Hematopoietic multipotent progenitor cell treated with erythropoietin and hydrocortisone succinate and interleukin-3 and kit ligand, for 17 days (in vitro differentiated cells): Measurements from ENCODE around the gene THUMPD3.

Experiments used
- DNase-seq: peaks from one replicate; pipeline ENCODE4 v3.0.0-alpha.2; 2015; ENCODE audit warnings: low spot score

The THUMPD3 gene

DNA sequence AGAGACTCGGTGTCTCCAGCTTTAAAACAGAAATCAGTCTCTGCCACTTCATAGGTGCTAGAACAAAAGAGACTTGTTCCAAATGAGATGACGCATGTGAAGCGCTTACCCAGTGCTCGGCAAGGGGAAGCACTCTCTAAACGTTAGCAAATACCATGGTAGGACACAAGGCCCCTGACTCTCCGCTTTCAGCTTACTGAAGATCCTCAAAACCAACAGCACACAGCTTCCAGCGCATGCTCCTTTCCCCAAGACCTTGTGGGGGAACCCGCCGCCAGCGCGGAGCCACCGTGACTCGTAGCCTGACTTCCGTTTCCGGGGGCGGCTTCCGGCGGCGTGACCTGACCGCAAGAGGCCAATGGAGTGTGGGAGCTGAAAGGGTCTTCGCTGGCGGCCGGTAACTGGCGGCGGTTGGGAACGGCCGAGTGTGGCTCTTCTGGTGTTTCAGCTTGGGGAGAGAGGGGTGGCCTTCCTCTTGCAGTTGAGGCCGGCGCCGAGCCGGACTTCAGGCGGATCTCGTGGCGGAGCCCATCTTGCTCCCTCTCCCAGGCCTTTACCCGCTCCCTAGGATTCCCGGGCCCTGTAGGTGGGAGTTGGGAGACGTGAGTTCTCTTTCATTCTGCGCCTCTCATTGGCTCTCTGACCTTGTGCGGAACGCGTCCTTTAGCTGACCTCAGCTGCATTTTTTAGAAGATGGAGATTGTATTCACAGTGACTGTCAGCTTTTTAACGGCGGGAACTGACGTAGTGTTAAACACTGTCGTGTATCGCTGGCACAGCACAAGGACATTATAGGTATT, at the start of gene THUMPD3:
Gene THUMPD3 (plus strand): TSS at position 324 of the 800 bp plus-strand sequence. CDS start 2,015 bp downstream, outside the sequence.
- peak; percentile 70 for DNase-seq

DNA sequence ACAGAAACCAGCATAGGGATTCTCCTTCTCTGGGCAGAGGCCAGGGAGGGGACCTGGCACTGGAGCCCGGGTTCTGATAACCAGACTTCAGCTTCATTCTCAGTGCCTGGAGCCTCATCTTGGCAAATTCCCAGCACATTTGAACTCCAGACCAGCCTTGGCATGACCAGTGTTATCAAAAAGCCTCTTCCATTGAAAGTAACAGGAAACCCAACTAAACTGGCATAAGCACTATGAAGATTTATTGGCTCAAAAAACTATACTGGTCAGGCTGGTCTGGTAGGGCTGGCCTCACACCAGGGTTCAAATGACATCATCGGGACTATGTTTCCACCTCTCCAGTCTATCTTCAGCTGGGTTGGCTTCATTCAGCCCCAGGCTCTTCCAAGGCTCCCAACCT, 48.1 kb upstream of the THUMPD3 start:
- DNase-seq, result no peak

DNA sequence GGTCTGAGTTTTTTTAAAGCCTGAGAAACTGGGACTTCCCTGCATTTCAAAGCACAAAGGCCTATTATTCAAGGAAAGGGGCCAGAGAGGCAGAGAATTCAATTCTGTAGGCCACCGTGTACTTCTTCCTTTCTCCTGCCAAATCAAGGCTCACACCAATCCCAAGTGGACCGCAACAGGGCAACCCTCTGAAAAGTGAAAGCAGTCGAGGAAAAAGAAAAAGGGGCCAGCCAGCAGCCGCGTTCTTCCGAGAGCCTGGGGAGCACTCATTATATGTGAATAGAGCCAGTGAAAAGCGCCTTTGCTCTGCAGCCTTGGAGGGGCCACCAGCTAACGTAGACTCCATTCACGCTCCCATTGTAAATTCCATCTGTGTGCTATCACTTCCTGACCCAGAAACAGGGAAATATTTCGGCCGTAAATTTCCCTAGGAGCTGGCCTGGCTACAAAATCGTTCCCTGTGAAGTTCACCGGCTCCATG, 45.9 kb upstream of the THUMPD3 start:
- DNase-seq, result no peak

DNA sequence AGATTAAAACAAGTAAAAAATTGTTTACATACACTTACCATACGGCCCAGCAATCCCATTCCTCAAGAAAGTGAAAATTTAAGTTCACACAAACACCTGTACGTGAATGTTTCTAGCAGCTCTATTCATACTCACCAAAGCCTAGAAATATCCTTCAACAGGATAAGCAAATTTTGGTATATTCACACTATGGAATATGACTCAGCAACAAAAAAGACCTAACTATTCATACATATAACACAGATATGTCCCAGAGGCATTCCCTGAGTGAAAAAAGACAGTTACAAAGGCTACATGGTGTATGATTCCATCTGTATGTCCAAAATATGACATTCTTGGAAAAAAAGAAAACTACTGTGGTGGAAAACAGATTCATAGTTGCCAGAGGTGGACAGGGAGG, 40.1 kb upstream of the THUMPD3 start:
- no peak for DNase-seq

GRCh38 chr3:9324944-9325343, 37.9 kb upstream of the THUMPD3 start:
- no peak for DNase-seq

DNA sequence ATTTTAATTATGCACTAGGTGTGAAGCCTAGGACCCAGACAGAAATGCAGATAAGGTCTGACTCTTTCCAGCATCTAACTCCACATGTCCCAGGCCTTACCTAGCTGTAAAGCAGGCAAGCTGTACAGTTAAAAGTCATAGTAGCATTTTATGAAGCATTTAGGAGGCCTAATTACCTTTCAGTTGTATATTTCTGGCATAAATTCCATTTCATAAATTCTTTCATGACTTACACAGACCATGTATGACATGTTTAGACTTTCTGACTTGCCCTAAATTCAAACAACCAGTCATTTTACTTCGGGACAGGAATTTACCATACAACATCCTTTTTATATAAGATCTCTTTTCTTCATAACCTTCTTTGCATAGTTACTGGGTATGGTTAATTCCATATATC, 35.3 kb upstream of the THUMPD3 start:
- no peak for DNase-seq

GRCh38 chr3:9330166-9330703, 32.6 kb upstream of the THUMPD3 start:
- no peak for DNase-seq

- DNase-seq, result no peak
Measured at GRCh38 chr3:9331171-9331570, 31.7 kb upstream of the THUMPD3 start.

DNA sequence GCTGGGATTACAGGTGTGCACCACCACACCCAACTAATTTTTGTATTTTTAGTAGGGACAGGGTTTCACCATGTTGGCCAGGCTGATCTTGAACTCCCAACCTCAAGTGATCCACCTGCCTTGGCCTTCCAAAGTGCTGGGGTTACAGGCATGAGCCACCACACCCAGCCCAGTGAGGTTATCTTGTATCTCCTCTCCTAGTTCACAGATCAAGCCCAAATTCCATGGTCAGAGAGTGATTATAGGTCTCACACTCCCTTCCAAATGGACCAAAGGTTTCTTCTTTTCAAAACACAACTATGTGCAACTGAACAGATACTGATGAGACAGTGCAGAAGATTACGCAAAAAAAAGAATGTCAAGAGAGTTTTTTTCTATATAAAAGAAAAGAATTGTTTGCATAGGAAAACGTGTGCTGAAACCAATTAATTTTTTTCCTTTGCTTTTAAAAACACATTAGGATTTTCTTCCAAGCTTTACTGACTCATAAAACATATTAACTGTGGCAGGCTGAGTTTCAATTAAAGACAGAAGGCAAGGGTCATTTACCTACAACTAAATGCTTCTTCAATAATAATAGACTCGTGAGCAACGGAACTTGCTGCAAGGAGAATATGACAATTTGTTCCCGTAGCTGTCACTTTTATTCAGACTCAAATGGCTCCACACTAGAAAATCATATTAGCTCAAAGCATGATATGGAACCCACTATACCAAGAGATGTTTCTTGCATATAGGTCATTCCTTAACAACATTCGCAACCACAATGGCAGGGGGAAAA, 30.4 kb upstream of the THUMPD3 start:
- DNase-seq, result no peak

DNA sequence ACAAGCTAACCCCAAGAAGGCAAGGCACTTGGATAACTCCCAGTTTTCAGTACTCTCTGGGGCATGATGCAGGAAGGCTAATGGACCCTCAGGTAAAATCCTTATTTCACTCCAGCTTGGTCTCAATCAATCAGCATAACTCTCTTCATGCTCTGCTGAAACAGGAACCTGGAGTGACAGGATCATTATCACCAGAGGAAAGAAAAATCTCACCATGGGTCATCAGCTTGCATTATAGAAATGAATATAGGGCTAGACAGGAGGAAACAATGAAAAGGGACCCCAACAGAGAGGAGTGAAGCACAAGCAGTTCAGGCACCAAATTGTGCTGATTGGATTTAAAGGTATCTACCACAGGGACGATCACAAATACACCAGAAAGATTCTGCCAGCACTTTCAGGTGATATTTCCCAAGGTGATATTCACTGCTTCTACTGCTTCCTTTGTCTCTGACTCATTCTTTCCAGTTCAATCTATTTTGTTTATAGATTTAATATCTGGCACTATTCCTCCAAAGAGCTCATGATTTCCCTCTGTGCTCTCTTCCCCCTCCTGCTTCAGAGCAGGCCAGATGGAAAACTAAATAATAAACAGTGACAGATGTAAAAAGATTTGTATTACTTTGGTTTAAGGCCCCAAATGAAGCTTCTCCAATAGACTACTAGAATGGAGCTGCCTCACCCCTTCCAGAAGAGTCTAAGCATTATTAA, 22.9 kb upstream of the THUMPD3 start:
- DNase-seq, result no peak

- no peak for DNase-seq
Measured at GRCh38 chr3:9340472-9340902, 22.4 kb upstream of the THUMPD3 start.

GRCh38 chr3:9342696-9343095, 20.2 kb upstream of the THUMPD3 start:
- no peak for DNase-seq

DNA sequence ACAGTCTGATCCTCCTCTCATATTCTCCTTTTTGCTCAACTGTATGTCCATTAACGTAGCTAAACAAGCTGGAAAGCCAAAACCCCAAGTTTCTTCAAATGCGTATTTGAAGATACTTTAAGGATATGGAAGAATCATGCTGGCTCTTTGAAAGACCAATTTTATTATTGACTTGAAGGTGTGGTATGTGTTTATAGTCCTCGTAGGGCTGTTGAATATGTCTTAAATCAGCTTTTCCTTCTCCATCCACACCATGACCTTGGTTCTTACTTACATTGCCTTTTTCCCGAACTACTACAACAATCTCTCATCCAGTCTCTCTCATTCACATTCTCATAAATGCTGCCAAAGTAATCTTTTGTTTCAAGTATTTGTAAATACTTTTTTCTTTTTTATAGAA, 19.7 kb upstream of the THUMPD3 start:
- no peak for DNase-seq

DNA sequence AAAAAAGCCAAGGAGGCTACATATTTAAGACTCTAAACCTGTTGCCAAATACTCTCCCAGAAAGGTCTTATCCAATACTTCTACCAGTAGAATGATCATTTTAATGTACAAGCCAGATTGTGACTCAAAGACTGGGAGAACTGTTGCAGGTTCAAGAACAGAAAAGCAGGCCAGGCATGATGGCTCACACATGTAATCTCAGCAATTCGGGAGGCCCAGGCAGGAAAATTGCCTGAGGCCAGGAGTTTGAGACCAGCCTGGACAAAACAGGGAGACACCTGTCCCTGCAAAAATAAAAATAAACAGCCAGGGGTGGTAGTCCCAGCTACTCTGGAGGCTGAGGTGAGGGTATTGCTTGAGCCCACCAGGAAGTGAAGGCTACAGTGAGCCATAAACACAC, 17.8 kb upstream of the THUMPD3 start:
- DNase-seq, result no peak

DNA sequence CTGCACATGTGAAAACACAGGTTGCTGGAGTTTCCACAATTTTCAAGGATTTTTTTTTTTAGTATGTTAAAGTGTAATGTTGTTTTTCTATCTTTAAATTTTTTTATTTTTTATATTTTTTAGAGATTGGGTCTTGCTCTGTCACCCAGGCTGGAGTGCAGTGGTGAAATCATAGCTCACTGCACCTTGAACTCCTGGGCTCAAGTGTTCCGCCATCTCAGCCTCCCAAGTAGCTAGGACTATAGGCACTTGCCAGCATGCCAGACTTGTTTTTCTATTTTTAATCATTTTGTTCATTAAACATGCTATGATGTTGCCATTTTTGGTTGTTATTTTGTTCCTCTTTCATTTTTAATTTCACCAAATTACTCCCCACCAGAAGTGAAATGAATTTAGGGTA, 16.7 kb upstream of the THUMPD3 start:
- DNase-seq, result no peak

DNA sequence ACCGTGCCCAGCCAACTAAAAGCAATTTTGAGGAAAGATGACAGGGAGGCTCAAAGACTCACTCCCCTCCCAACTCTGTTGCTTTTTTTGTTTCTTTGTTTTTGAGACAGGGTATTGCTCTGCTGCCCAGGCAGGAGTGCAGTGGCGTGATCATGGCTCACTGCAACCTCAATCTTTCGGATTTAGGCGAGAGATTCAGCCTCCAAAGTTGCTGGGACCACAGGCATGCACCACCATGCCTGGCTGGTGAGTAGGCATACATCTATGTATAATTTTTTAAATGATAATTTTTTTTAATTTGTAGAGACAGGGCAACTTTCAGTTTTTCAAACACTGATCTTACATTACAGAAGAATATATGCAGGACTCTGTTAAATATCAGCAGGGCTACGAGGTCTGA, 15.8 kb upstream of the THUMPD3 start:
- no peak for DNase-seq

DNA sequence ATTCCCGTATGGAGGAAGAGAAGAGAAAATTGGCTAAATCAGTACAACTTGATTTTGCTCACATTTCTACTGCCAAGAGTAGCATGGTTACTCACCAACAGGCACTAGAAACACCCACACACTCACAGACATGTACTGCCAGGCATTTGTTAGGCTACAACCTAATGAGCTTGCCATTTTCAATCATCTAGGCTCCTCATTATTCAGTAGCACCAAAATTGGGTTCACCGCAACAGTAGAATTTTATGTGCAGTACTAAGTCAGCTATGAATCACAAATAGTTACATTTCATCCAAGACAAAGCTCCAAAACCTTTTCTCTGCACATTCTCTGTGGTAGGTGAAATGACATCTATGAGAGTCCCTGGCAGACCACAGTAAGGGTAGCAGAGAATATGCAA, 15.0 kb upstream of the THUMPD3 start:
- DNase-seq, result no peak

GRCh38 chr3:9349321-9350117, 13.3 kb upstream of the THUMPD3 start:
- DNase-seq, result no peak

DNA sequence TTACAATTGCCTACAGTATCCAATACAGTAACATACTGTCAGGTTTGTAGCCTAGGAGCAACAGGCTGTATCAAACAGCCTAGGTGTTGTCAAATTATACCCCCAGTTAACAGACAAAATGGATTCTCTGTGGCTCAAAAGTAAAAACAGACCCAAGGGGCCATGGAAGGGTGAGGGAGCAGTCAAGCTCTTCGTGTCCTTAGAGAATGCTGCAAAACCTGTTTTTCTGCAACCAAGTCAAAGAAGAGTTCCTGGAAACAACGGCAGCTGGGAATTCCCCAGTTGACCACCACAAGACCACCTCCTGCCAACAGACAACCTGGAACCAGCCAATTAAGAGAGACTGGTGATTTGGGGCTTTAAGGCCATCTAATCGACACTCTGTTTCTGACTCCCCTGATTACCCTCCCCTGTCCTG, 11.1 kb upstream of the THUMPD3 start:
- no peak for DNase-seq

- DNase-seq, result peak; percentile 58
Measured at GRCh38 chr3:9352917-9353752, 9.7 kb upstream of the THUMPD3 start.
